ENCODE data around the gene FAIM2. TPM values are rescaled to one million over a fixed set of nuclear protein-coding genes. Genes with fewer than 3 reads are reported as not detected.

Gene FAIM2
- total RNA-seq, 1 donor from 2014 or later = not detected

GRCh38 chr12:49950273-49951251 lies 46.9 kb upstream of the FAIM2 start, which contains the start of gene AQP2:
TSS of gene AQP2 (plus strand) at chr12:49950737. CDS start at chr12:49950831, 94 bp downstream.
- no peak for ATAC-seq (ENCODE audit: low read depth)
- H3K9me3 Mint-ChIP-seq = no peaks in the 10 kb centered on the region
- H3K36me3 Mint-ChIP-seq (ENCODE audit: low read depth) = no peaks in the 10 kb centered on the region
- H3K27ac Mint-ChIP-seq = no peak within 1 kb of the TSS
- H3K27me3 Mint-ChIP-seq = peaks cover 18% of the 10 kb centered on the region
- peaks cover 2% of the 10 kb centered on the region for H3K4me1 Mint-ChIP-seq
- intact Hi-C loops (cut with micrococcal nuclease) = no loop called here
- POLR2A ChIA-PET = no interaction called here
- no peak for TF ChIP-seq CTCF (IDR thresholded peaks at IDR 0.05)
- CTCF ChIA-PET = no interaction called here
- H3K4me3 Mint-ChIP-seq = no peak within 1 kb of the TSS
- no peak for DNase-seq

- ATAC-seq (ENCODE audit: low read depth) (no peak), DNase-seq (no peak)
- TF ChIP-seq CTCF (IDR thresholded peaks at IDR 0.05) = no peak
- Mint-ChIP-seq H3K27me3 (peaks cover 19% of the 10 kb centered on the region), H3K27ac (no peak overlapping the region), H3K36me3 (ENCODE audit: low read depth) (no peaks in the 10 kb centered on the region), H3K4me3 (no peak overlapping the region), H3K9me3 (no peaks in the 10 kb centered on the region), H3K4me1 (peaks cover 6% of the 10 kb centered on the region)
- intact Hi-C loops (cut with micrococcal nuclease) = no loop called here
- CTCF ChIA-PET = no interaction called here
- POLR2A ChIA-PET = no interaction called here
Measured at GRCh38 chr12:49949866-49950265, 46.2 kb upstream of the FAIM2 start.

GRCh38 chr12:49948866-49949845 lies 45.5 kb upstream of the FAIM2 start:
- CTCF ChIA-PET = no interaction called here
- no peak for TF ChIP-seq CTCF (IDR thresholded peaks at IDR 0.05)
- no peaks in the 10 kb centered on the region for H3K36me3 Mint-ChIP-seq (ENCODE audit: low read depth)
- intact Hi-C loops (cut with micrococcal nuclease) = no loop called here
- no peak for DNase-seq
- no peak overlapping the region for H3K27ac Mint-ChIP-seq
- peaks cover 11% of the 10 kb centered on the region for H3K27me3 Mint-ChIP-seq
- H3K9me3 Mint-ChIP-seq = no peaks in the 10 kb centered on the region
- POLR2A ChIA-PET = no interaction called here
- H3K4me1 Mint-ChIP-seq = peaks cover 6% of the 10 kb centered on the region
- no peak overlapping the region for H3K4me3 Mint-ChIP-seq
- ATAC-seq (ENCODE audit: low read depth) = no peak

GRCh38 chr12:49947593-49948226 lies 44.0 kb upstream of the FAIM2 start:
- peaks cover 6% of the 10 kb centered on the region for H3K27me3 Mint-ChIP-seq
- intact Hi-C loops (cut with micrococcal nuclease) = no loop called here
- DNase-seq (no peak), ATAC-seq (ENCODE audit: low read depth) (no peak)
- TF ChIP-seq CTCF (IDR thresholded peaks at IDR 0.05) = no peak
- H3K4me3 Mint-ChIP-seq = no peak overlapping the region
- H3K36me3 Mint-ChIP-seq (ENCODE audit: low read depth) = no peaks in the 10 kb centered on the region
- POLR2A ChIA-PET = no interaction called here
- no peaks in the 10 kb centered on the region for H3K9me3 Mint-ChIP-seq
- CTCF ChIA-PET = no interaction called here
- H3K4me1 Mint-ChIP-seq = peaks cover 6% of the 10 kb centered on the region
- H3K27ac Mint-ChIP-seq = no peak overlapping the region
